DOHH2 (cell line): ENCODE measurements around the gene P4HB.

Experiments
- H3F3A ChIP-seq: fragments of 200-600 bp; sonication (generic), shearing (Covaris generic); 2 replicates; pipeline ENCODE4 v1.6.0; 2016; ENCODE audit warnings: antibody characterized with exemption, mild to moderate bottlenecking; ENCODE audit not compliant: control insufficient read depth, insufficient read depth
- H3K27ac ChIP-seq: fragments of 200-600 bp; sonication (generic); 2 replicates; pipeline ENCODE4 v1.5.1; 2014; ENCODE audit warnings: low read depth, mild to moderate bottlenecking, low read length, moderate library complexity
- H3K27me3 ChIP-seq: fragments of 200-600 bp; sonication (generic); 2 replicates; pipeline ENCODE4 v1.6.1; 2014; ENCODE audit warnings: mild to moderate bottlenecking, low read length, mixed read lengths; ENCODE audit not compliant: control insufficient read depth
- H3K36me3 ChIP-seq: fragments of 200-600 bp; sonication (generic); 2 replicates; pipeline ENCODE4 v1.6.1; 2014; ENCODE audit warnings: mild to moderate bottlenecking, low read length, moderate library complexity, mixed read lengths; ENCODE audit not compliant: control insufficient read depth
- H3K4me1 ChIP-seq: fragments of 200-600 bp; sonication (generic); 2 replicates; pipeline ENCODE4 v1.6.1; 2014; ENCODE audit warnings: mild to moderate bottlenecking, low read length, mixed read lengths; ENCODE audit not compliant: control insufficient read depth
- H3K4me2 ChIP-seq: fragments of 200-600 bp; sonication (generic); 2 replicates; pipeline ENCODE4 v1.6.0; 2014; ENCODE audit warnings: mild to moderate bottlenecking, low read length, moderate library complexity
- H3K4me3 ChIP-seq: fragments of 200-600 bp; sonication (generic); 2 replicates; pipeline ENCODE4 v1.5.1; 2014; ENCODE audit warnings: mild to moderate bottlenecking, low read length, mixed read lengths
- H3K79me2 ChIP-seq: fragments of 200-600 bp; sonication (generic); 2 replicates; pipeline ENCODE4 v1.6.1; 2014; ENCODE audit warnings: mild to moderate bottlenecking, low read length, mixed read lengths; ENCODE audit not compliant: control insufficient read depth
- H3K9me2 ChIP-seq: fragments of 200-600 bp; sonication (generic); replicated peaks from 2 replicates; pipeline ENCODE4 v1.6.1; 2014; ENCODE audit warnings: mild to moderate bottlenecking, low read length, mixed read lengths; ENCODE audit not compliant: control insufficient read depth
- H3K9me3 ChIP-seq: fragments of 200-600 bp; sonication (generic); 2 replicates; pipeline ENCODE4 v1.6.1; 2014; ENCODE audit warnings: antibody characterized with exemption, low read length, mixed read lengths; ENCODE audit not compliant: control insufficient read depth, insufficient read depth
- H4K20me1 ChIP-seq: fragments of 200-600 bp; sonication (generic); 2 replicates; pipeline ENCODE4 v1.6.0; 2014; ENCODE audit warnings: low read depth, mild to moderate bottlenecking, antibody characterized with exemption, low read length, moderate library complexity; ENCODE audit not compliant: control insufficient read depth, insufficient read depth
- EZH2phosphoT487 ChIP-seq: fragments of 200-600 bp; sonication (generic); IDR thresholded peaks from 2 replicates; pipeline ENCODE4 v1.6.1; 2017; ENCODE audit warnings: borderline replicate concordance, mild to moderate bottlenecking, antibody characterized with exemption, low read length, moderate library complexity, mixed read lengths
- TF ChIP-seq, protein P1 (sequence below): fragments of 200-600 bp; sonication (generic); IDR thresholded peaks from one replicate; pipeline ENCODE4 v1.5.1; 2014; ENCODE audit warnings: antibody characterized with exemption, mild to moderate bottlenecking, low read depth, low read length; ENCODE audit not compliant: poor library complexity, severe bottlenecking

Gene P4HB

DNA sequence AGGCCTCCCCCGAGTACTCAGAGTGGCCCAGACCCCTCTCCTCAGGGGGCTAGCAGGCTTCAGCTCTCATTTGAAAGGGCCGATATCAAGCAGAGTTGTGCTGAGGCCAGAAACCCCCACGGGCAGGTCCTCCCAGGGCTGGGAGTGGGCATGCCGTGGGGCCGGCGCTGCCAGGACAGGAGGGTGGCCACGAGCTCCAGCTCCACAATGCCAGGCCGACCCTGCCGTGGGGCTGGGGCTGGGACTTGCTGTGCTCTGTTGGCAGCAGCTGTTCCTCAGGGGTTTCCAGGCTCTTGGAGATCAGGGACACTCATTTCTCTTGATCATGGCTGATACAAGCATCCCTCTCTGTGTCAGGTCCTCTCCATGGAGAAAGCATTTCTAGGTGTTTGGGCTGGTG is 38.5 kb upstream of the P4HB start:
- no peaks in the 10 kb centered on the region for H3K9me3 ChIP-seq
- H3K4me1 ChIP-seq: peaks cover 7% of the 10 kb centered on the region
- H3F3A ChIP-seq: no peaks in the 10 kb centered on the region
- peaks cover 47% of the 10 kb centered on the region for H3K36me3 ChIP-seq
- no peaks in the 10 kb centered on the region for H3K9me2 ChIP-seq
- H3K27ac ChIP-seq: no peak overlapping the region
- no peak overlapping the region for H3K4me2 ChIP-seq
- no peak overlapping the region for H3K4me3 ChIP-seq
- peaks cover 2% of the 10 kb centered on the region for H3K27me3 ChIP-seq
- no peak for TF ChIP-seq EZH2phosphoT487
- TF ChIP-seq, protein P1, sequence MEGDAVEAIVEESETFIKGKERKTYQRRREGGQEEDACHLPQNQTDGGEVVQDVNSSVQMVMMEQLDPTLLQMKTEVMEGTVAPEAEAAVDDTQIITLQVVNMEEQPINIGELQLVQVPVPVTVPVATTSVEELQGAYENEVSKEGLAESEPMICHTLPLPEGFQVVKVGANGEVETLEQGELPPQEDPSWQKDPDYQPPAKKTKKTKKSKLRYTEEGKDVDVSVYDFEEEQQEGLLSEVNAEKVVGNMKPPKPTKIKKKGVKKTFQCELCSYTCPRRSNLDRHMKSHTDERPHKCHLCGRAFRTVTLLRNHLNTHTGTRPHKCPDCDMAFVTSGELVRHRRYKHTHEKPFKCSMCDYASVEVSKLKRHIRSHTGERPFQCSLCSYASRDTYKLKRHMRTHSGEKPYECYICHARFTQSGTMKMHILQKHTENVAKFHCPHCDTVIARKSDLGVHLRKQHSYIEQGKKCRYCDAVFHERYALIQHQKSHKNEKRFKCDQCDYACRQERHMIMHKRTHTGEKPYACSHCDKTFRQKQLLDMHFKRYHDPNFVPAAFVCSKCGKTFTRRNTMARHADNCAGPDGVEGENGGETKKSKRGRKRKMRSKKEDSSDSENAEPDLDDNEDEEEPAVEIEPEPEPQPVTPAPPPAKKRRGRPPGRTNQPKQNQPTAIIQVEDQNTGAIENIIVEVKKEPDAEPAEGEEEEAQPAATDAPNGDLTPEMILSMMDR: no peak
- peaks cover 12% of the 10 kb centered on the region for H3K79me2 ChIP-seq
- peaks cover 4% of the 10 kb centered on the region; the same call in 1 of the 2 replicates for H4K20me1 ChIP-seq

DNA sequence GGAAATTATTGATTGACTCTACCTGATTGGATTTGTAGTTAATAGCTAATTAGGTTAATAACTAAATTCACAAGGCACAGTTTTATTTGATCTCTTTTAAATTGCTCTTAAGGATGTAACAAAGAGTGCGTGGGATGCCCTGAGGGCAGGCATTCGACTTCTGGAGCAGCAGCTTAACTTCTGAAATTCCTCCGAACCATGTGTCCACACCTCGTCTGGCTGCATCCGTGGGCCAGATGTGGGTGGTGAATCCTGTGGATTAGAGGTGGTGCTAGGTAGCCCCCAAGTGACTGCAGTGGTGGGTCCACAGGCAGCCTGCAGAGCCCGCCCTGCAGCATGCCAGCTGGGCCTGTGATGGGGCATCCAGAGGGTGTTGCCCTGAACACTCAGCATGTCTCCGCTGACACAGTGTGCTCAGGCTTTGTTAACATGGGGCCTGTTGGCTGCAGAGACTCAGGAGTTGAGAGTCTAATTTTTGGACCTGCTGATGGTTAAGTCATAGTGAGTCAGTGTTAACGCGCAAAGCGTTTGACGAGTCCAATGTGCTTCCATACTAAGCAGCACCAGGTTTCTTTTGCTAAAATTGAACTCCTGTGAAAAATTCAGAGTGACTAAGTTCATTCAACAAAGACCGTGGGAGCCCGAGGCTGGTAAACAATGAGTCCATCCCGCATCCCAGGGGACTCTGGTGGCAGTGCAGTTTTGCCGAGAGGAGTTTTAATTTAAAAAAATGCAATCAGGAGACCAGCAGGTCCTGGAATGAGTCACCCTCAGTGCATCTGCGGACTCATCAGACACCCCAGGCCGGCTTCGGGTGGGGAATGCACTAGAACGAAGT is 37.9 kb upstream of the P4HB start:
- Histone ChIP-seq H3K9me3 (no peaks in the 10 kb centered on the region), H3K36me3 (peaks cover 47% of the 10 kb centered on the region), H3K27me3 (peaks cover 2% of the 10 kb centered on the region), H3K4me1 (peaks cover 14% of the 10 kb centered on the region), H3K79me2 (peaks cover 19% of the 10 kb centered on the region), H3F3A (0 out of 2 replicates have a peak, but pooled peaks cover 3% of the 10 kb centered on the region), H3K4me2 (no peak overlapping the region), H3K4me3 (no peak overlapping the region), H3K9me2 (no peaks in the 10 kb centered on the region), H3K27ac (no peak overlapping the region), H4K20me1 (0 out of 2 replicates have a peak, but pooled peaks cover 4% of the 10 kb centered on the region)
- TF ChIP-seq, protein P1: no peak
- no peak for TF ChIP-seq EZH2phosphoT487

DNA sequence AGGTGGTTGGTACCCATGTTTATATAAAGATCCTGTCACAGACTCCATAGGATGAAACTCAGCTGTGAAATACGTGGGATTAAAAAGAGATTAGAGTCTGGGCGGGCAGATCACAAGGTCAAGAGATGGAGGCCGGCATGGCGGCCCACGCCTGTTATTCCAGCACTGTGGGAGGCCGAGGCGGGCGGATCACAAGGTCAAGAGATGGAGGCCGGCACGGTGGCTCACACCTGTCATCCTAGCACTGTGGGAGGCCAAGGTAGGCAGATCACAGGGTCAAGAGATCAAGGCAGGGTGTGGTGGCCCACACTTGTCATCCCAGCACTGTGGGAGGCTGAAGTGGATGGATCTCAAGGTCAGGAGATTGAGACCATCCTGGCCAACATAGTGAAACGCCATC is 35.1 kb upstream of the P4HB start:
- H3K9me3 ChIP-seq: no peaks in the 10 kb centered on the region
- H3K4me1 ChIP-seq: peaks cover 23% of the 10 kb centered on the region
- H3K79me2 ChIP-seq: peaks cover 41% of the 10 kb centered on the region
- no peaks in the 10 kb centered on the region for H3K27me3 ChIP-seq
- no peaks in the 10 kb centered on the region for H3K9me2 ChIP-seq
- H3F3A ChIP-seq: 0 out of 2 replicates have a peak, but pooled peaks cover 7% of the 10 kb centered on the region
- no peak overlapping the region for H3K27ac ChIP-seq
- H3K4me2 ChIP-seq: no peak overlapping the region
- peaks cover 55% of the 10 kb centered on the region for H3K36me3 ChIP-seq
- no peak overlapping the region for H3K4me3 ChIP-seq
- H4K20me1 ChIP-seq: peaks cover 3% of the 10 kb centered on the region
- TF ChIP-seq, protein P1: no peak
- no peak for TF ChIP-seq EZH2phosphoT487
